HG02759 (cell line): ENCODE results near the gene TMEM208.
A peak's percentile ranks its signal among the peaks of the same experiment; 100 is the strongest.

Experiments used
- ATAC-seq: cut with Tn5 transposase; IDR thresholded peaks from one replicate; pipeline ENCODE4 v1.9.1; 2021; ENCODE audit warnings: mild to moderate bottlenecking, moderate library complexity; ENCODE audit not compliant: unreplicated experiment

TMEM208 gene

GRCh38 chr16:67191411-67191994 lies 35.4 kb upstream of the TMEM208 start:
- no peak for ATAC-seq

- ATAC-seq, result peak; percentile 91
Observed at GRCh38 chr16:67191995-67192681, 34.8 kb upstream of the TMEM208 start, which contains the start of gene E2F4. TSS of gene E2F4 (plus strand) at chr16:67192155. CDS start at chr16:67192228, 73 bp downstream.

- no peak for ATAC-seq
Observed at GRCh38 chr16:67192781-67193361, 34.1 kb upstream of the TMEM208 start.

- no peak for ATAC-seq
Observed at GRCh38 chr16:67193536-67193935, 33.4 kb upstream of the TMEM208 start.

GRCh38 chr16:67194260-67194659 lies 32.7 kb upstream of the TMEM208 start:
- ATAC-seq, result no peak

- no peak for ATAC-seq
Observed at GRCh38 chr16:67195676-67196075, 31.3 kb upstream of the TMEM208 start.

GRCh38 chr16:67196881-67197280 lies 30.0 kb upstream of the TMEM208 start:
- ATAC-seq, result no peak

- ATAC-seq, result no peak
Observed at GRCh38 chr16:67197704-67198103, 29.2 kb upstream of the TMEM208 start.

GRCh38 chr16:67198238-67198734 lies 28.6 kb upstream of the TMEM208 start:
- ATAC-seq, result no peak

- no peak for ATAC-seq
Observed at GRCh38 chr16:67199011-67199807, 27.7 kb upstream of the TMEM208 start, which contains the start of gene ELMO3. TSS of gene ELMO3 (plus strand) at chr16:67199131. CDS start at chr16:67199327, 196 bp downstream.

GRCh38 chr16:67199808-67200198 lies 27.1 kb upstream of the TMEM208 start:
- no peak for ATAC-seq

GRCh38 chr16:67200491-67200890 lies 26.4 kb upstream of the TMEM208 start:
- ATAC-seq, result no peak

GRCh38 chr16:67201411-67202345 lies 25.3 kb upstream of the TMEM208 start:
- ATAC-seq, result no peak

- ATAC-seq, result no peak
Observed at GRCh38 chr16:67202426-67202825, 24.5 kb upstream of the TMEM208 start.

GRCh38 chr16:67202956-67203493 lies 23.9 kb upstream of the TMEM208 start:
- no peak for ATAC-seq

- ATAC-seq, result no peak
Observed at GRCh38 chr16:67204076-67204475, 22.9 kb upstream of the TMEM208 start.

- no peak for ATAC-seq
Observed at GRCh38 chr16:67206129-67206837, 20.6 kb upstream of the TMEM208 start.

- ATAC-seq, result no peak
Observed at GRCh38 chr16:67206838-67207248, 20.1 kb upstream of the TMEM208 start.
